T-helper 1 cell treated with Interleukin-12 subunit alpha and Interleukin-12 subunit beta and Interleukin-4 antibody, amounts not matched to agents 30 μg/mL and 1 μg/mL, for 36 hours (primary cell): ENCODE results near the gene DHODH.
"Not testable (repeated sequence)": the region's sequence is repeated elsewhere in the genome, so short reads cannot be mapped to it uniquely, and the experiment has no call there.

Source experiments
- H3K27ac Mint-ChIP-seq: one replicate; pipeline ENCODE4 v1.8.0; 2021; ENCODE audit warnings: mild to moderate bottlenecking, mixed read lengths
- H3K27me3 Mint-ChIP-seq: one replicate; pipeline ENCODE4 v1.8.0; 2021; ENCODE audit warnings: low read depth, mixed read lengths
- H3K36me3 Mint-ChIP-seq: one replicate; pipeline ENCODE4 v1.8.0; 2021; ENCODE audit warnings: low read depth, mixed read lengths
- H3K4me1 Mint-ChIP-seq: one replicate; pipeline ENCODE4 v1.8.0; 2021; ENCODE audit warnings: low read depth, mixed read lengths
- H3K4me3 Mint-ChIP-seq: one replicate; pipeline ENCODE4 v1.8.0; 2021; ENCODE audit warnings: mild to moderate bottlenecking, moderate library complexity, mixed read lengths
- H3K9me3 Mint-ChIP-seq: one replicate; pipeline ENCODE4 v1.8.0; 2021; ENCODE audit warnings: mixed read lengths

Gene DHODH

GRCh38 chr16:72025404-72026114 is 17.0 kb downstream of the DHODH start:
- no peak overlapping the region for H3K27ac Mint-ChIP-seq
- H3K9me3 Mint-ChIP-seq: no peaks in the 10 kb centered on the region
- no peak overlapping the region for H3K4me3 Mint-ChIP-seq
- H3K27me3 Mint-ChIP-seq: no peaks in the 10 kb centered on the region
- no peaks in the 10 kb centered on the region for H3K4me1 Mint-ChIP-seq
- H3K36me3 Mint-ChIP-seq: peaks cover 9% of the 10 kb centered on the region

GRCh38 chr16:72027669-72028378 is 19.3 kb downstream of the DHODH start:
- H3K27ac Mint-ChIP-seq: no peak overlapping the region
- peaks cover 9% of the 10 kb centered on the region for H3K36me3 Mint-ChIP-seq
- H3K4me3 Mint-ChIP-seq: no peak overlapping the region
- H3K9me3 Mint-ChIP-seq: no peaks in the 10 kb centered on the region
- H3K27me3 Mint-ChIP-seq: no peaks in the 10 kb centered on the region
- no peaks in the 10 kb centered on the region for H3K4me1 Mint-ChIP-seq

- H3K27ac Mint-ChIP-seq: no peak overlapping the region
Measured at GRCh38 chr16:72029567-72030271, 21.2 kb downstream of the DHODH start.

GRCh38 chr16:72033437-72033836 is 24.9 kb downstream of the DHODH start:
- Mint-ChIP-seq H3K4me1 (no peaks in the 10 kb centered on the region), H3K4me3 (no peak overlapping the region), H3K36me3 (no peaks in the 10 kb centered on the region), H3K9me3 (no peaks in the 10 kb centered on the region), H3K27me3 (no peaks in the 10 kb centered on the region), H3K27ac (no peak overlapping the region)

More at GRCh38 chr16:72029567-72030271, 21.2 kb downstream of the DHODH start:
- Mint-ChIP-seq H3K36me3 (peaks cover 4% of the 10 kb centered on the region), H3K4me3 (no peak overlapping the region), H3K9me3 (no peaks in the 10 kb centered on the region), H3K27me3 (no peaks in the 10 kb centered on the region), H3K4me1 (no peaks in the 10 kb centered on the region)

- H3K4me1 Mint-ChIP-seq: no peaks in the 10 kb centered on the region
- H3K27me3 Mint-ChIP-seq: no peaks in the 10 kb centered on the region
- H3K27ac Mint-ChIP-seq: no peak overlapping the region
- no peaks in the 10 kb centered on the region for H3K9me3 Mint-ChIP-seq
- H3K4me3 Mint-ChIP-seq: no peak overlapping the region
- no peaks in the 10 kb centered on the region for H3K36me3 Mint-ChIP-seq
Measured at GRCh38 chr16:72036098-72036497, 27.6 kb downstream of the DHODH start.

- Mint-ChIP-seq H3K36me3 (no peaks in the 10 kb centered on the region), H3K4me1 (no peaks in the 10 kb centered on the region), H3K27me3 (no peaks in the 10 kb centered on the region), H3K9me3 (no peaks in the 10 kb centered on the region), H3K27ac (no peak overlapping the region), H3K4me3 (no peak overlapping the region)
Measured at GRCh38 chr16:72042157-72042660, 33.7 kb downstream of the DHODH start.

- H3K4me3 Mint-ChIP-seq: no peak overlapping the region
- H3K36me3 Mint-ChIP-seq: no peaks in the 10 kb centered on the region
- no peak overlapping the region for H3K27ac Mint-ChIP-seq
- no peaks in the 10 kb centered on the region for H3K27me3 Mint-ChIP-seq
- H3K4me1 Mint-ChIP-seq: no peaks in the 10 kb centered on the region
- H3K9me3 Mint-ChIP-seq: no peaks in the 10 kb centered on the region
Measured at GRCh38 chr16:72043058-72043457, 34.5 kb downstream of the DHODH start.

- Mint-ChIP-seq H3K36me3 (no peaks in the 10 kb centered on the region), H3K4me3 (no peak overlapping the region)
Measured at GRCh38 chr16:72043539-72043938, 35.0 kb downstream of the DHODH start.

GRCh38 chr16:72044296-72044695 is 35.8 kb downstream of the DHODH start:
- H3K4me3 Mint-ChIP-seq: no peak overlapping the region
- H3K9me3 Mint-ChIP-seq: peaks cover 5% of the 10 kb centered on the region
- H3K4me1 Mint-ChIP-seq: no peaks in the 10 kb centered on the region
- H3K27ac Mint-ChIP-seq: no peak overlapping the region
- no peaks in the 10 kb centered on the region for H3K27me3 Mint-ChIP-seq
- no peaks in the 10 kb centered on the region for H3K36me3 Mint-ChIP-seq

More at GRCh38 chr16:72043539-72043938, 35.0 kb downstream of the DHODH start:
- no peaks in the 10 kb centered on the region for H3K27me3 Mint-ChIP-seq
- H3K9me3 Mint-ChIP-seq: no peaks in the 10 kb centered on the region
- no peak overlapping the region for H3K27ac Mint-ChIP-seq
- no peaks in the 10 kb centered on the region for H3K4me1 Mint-ChIP-seq

GRCh38 chr16:72044825-72045359 is 36.3 kb downstream of the DHODH start:
- H3K27ac Mint-ChIP-seq: no peak overlapping the region
- H3K4me1 Mint-ChIP-seq: no peaks in the 10 kb centered on the region
- H3K9me3 Mint-ChIP-seq: peaks cover 10% of the 10 kb centered on the region
- H3K4me3 Mint-ChIP-seq: no peak overlapping the region
- H3K27me3 Mint-ChIP-seq: no peaks in the 10 kb centered on the region
- no peaks in the 10 kb centered on the region for H3K36me3 Mint-ChIP-seq

- H3K4me1 Mint-ChIP-seq: no peaks in the 10 kb centered on the region
- peaks cover 12% of the 10 kb centered on the region for H3K9me3 Mint-ChIP-seq
- no peaks in the 10 kb centered on the region for H3K36me3 Mint-ChIP-seq
- H3K27ac Mint-ChIP-seq: no peak overlapping the region
- no peaks in the 10 kb centered on the region for H3K27me3 Mint-ChIP-seq
- no peak overlapping the region for H3K4me3 Mint-ChIP-seq
Measured at GRCh38 chr16:72049110-72049509, 40.6 kb downstream of the DHODH start.

- Mint-ChIP-seq H3K9me3 (peaks cover 12% of the 10 kb centered on the region), H3K36me3 (no peaks in the 10 kb centered on the region), H3K4me1 (no peaks in the 10 kb centered on the region), H3K27ac (no peak overlapping the region), H3K4me3 (no peak overlapping the region), H3K27me3 (no peaks in the 10 kb centered on the region)
Measured at GRCh38 chr16:72050769-72051464, 42.4 kb downstream of the DHODH start.

GRCh38 chr16:72051818-72052217 is 43.3 kb downstream of the DHODH start:
- H3K27ac Mint-ChIP-seq: no peak overlapping the region
- H3K36me3 Mint-ChIP-seq: no peaks in the 10 kb centered on the region
- H3K9me3 Mint-ChIP-seq: peaks cover 12% of the 10 kb centered on the region
- no peaks in the 10 kb centered on the region for H3K4me1 Mint-ChIP-seq
- no peaks in the 10 kb centered on the region for H3K27me3 Mint-ChIP-seq
- no peak overlapping the region for H3K4me3 Mint-ChIP-seq

- H3K36me3 Mint-ChIP-seq, H3K4me1 Mint-ChIP-seq, H3K4me3 Mint-ChIP-seq, H3K27me3 Mint-ChIP-seq, H3K27ac Mint-ChIP-seq, H3K9me3 Mint-ChIP-seq: not testable (repeated sequence)
Measured at GRCh38 chr16:72054254-72054847, 45.8 kb downstream of the DHODH start, which contains the start of gene HP. Gene HP, plus strand, starts transcription at chr16:72054505. Its CDS starts 148 bp downstream, at chr16:72054653.
